Transverse colon (tissue), 4 donors: ENCODE results near the gene TLE5. TPM values are rescaled to one million over a fixed set of nuclear protein-coding genes. Genes with fewer than 3 reads are reported as not detected.

Source experiments
- DNase-seq: peaks from one replicate; pipeline ENCODE4 v3.0.0-alpha.2; 2019
- H3K27ac ChIP-seq, 4 donors: fragments of 200-600 bp; sonication (generic); 2 replicates each; pipeline ENCODE4 v1.5.1; 2016 to 2018; ENCODE audit warnings: inconsistent platforms in 4 of 4
- H3K27me3 ChIP-seq: fragments of 200-600 bp; sonication (generic); 2 replicates; pipeline ENCODE4 v1.5.1; 2017; ENCODE audit warnings: inconsistent platforms
- H3K36me3 ChIP-seq, 4 donors: fragments of 200-600 bp; sonication (generic); 2 replicates each; pipeline ENCODE4 v1.5.1; 2017 to 2019; ENCODE audit warnings: inconsistent platforms in 4 of 4
- H3K4me1 ChIP-seq, 4 donors: fragments of 200-600 bp; sonication (generic); 2 replicates each; pipeline ENCODE4 v1.5.1; 2017 to 2020; ENCODE audit warnings: inconsistent platforms in 4 of 4
- H3K4me3 ChIP-seq, 4 donors: fragments of 200-600 bp; sonication (generic); 1 replicate in 1 of 4; 2 replicates in 3 of 4; pipeline versions ENCODE4 v1.5.1 to v1.6.1; 2017 to 2019; ENCODE audit warnings: inconsistent platforms in 4 of 4
- H3K9me3 ChIP-seq, 2 donors: fragments of 200-600 bp; sonication (generic); 2 replicates each; pipeline ENCODE4 v1.5.1; 2017 to 2019; ENCODE audit warnings: inconsistent platforms in 2 of 2
- CTCF ChIP-seq, 5 experiments: fragments of 200-600 bp in 3 of 5; fragments of 450-650 bp in 2 of 5; sonication (generic) in 3 of 5; IDR thresholded peaks; 1 replicate in 2 of 5; 2 replicates in 3 of 5; pipeline ENCODE4 v1.5.1; 2016 to 2017; ENCODE audit warnings: antibody characterized with exemption in 5 of 5, inconsistent platforms in 3 of 5, mild to moderate bottlenecking in 2 of 5, moderate library complexity in 1 of 5
- EP300 ChIP-seq: sonication (generic); formaldehyde crosslinking; IDR thresholded peaks from one replicate; pipeline ENCODE4 v1.6.1; 2017; ENCODE audit warnings: antibody characterized with exemption, low read depth
- POLR2A ChIP-seq: fragments of 450-650 bp; IDR thresholded peaks from one replicate; pipeline ENCODE4 v1.6.1; 2016; ENCODE audit warnings: antibody characterized with exemption, mild to moderate bottlenecking, moderate library complexity
- POLR2AphosphoS5 ChIP-seq, 3 donors: sonication (generic); formaldehyde crosslinking; IDR thresholded peaks; one replicate each; pipeline ENCODE4 v1.6.1; 2016; ENCODE audit warnings: antibody characterized with exemption in 3 of 3
- WGBS, 2 donors: methylation state at CpG; one replicate each; pipeline ENCODE4 v1.1.5; 2018; ENCODE audit warnings: low coverage in 1 of 2; 5-methylcytosine and 5-hydroxymethylcytosine counted together
- in situ Hi-C, 4 donors: fragments of 200-750 bp; cut with MboI; loops; one replicate each; pipeline versions ENCODE4 v1.15.0 to v1.15.1; 2017; ENCODE audit warnings: low sequenced_read_pairs in 3 of 4, low pct_ligation_motif_present in 1 of 4, low pct_unique_long_range_greater_than_20kb in 1 of 4
- intact Hi-C: fragments of 100-400 bp; cut with DNase I; formaldehyde crosslinking; loops from one replicate; pipeline ENCODE4 v1.15.1; 2023; ENCODE audit warnings: low total_unique reads
- total RNA-seq, 4 donors: library from RNA; depleted of rRNA; stranded (reverse); fragments of >200 nt; gene quantifications; one replicate each; pipeline ENCODE4 v1.1.0, GENCODE V29; 2016

Gene TLE5
- total RNA-seq, 4 donors from 2014 or later: 307 to 561 (median 400) TPM

DNA sequence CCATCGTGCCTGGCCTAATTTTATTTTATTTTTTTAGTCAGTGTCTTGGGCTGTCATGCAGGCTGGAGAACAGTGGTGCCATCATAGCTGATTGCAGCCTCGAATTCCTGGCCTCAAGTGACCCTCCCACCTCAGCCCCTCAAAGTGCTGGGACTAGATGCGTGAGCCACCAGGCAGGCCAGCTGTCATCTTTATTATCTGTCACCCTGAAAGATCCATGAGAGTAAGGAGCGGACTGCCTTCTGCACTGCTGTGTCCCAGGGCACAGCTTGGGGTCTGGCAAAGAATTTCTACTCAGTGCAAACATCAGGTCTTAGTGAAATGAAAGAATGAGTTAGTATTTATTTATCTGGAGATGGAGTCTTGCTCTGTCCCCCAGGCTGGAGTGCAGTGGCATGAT, 9.5 kb upstream of the TLE5 start:
- no peak overlapping the region for H3K27ac ChIP-seq
- H3K4me1 ChIP-seq: peaks cover 0 to 9% (median 9%) of the 10 kb centered on the region in 4 donors
- H3K27me3 ChIP-seq: no peaks in the 10 kb centered on the region
- no peaks in the 10 kb centered on the region for H3K36me3 ChIP-seq
- intact Hi-C loops (no loop called here), in situ Hi-C loops (loop anchor here in 1 of 4 donors (10.0 kb wide), 1 partner anchor 117 kb away; no protein-coding TSS in a partner anchor)
- no peak for DNase-seq
- TF ChIP-seq CTCF (IDR thresholded peaks at IDR 0.05) (no peak), POLR2AphosphoS5 (IDR thresholded peaks at IDR 0.05) (no peak), POLR2A (no peak), EP300 (no peak)
- H3K9me3 ChIP-seq: no peaks in the 10 kb centered on the region
- no peak overlapping the region for H3K4me3 ChIP-seq
- 20 to 67% methylated on average over 1 to 4 of the region's 4 CpGs for WGBS, 2 donors

DNA sequence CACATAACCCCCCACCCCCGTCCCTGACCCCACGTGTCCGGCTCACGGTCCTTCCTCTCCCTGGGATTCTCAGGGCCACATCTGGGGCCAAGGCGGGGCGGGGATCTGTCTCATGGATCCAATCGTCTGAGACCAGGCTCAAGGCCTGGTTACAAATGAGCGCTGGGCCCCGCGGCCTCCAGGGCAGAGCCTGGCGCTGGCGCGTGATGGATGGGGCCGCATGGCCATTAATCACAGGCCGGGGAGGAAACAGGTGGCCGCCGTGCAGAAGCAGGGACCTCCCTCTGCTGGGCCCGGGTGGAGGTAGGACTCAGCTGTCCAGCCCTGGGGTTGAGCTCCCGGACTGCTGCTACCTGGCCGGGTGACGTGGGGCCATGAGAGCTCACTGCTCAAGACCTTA, 5.8 kb upstream of the TLE5 start:
- H3K36me3 ChIP-seq: no peaks in the 10 kb centered on the region
- intact Hi-C loops: no loop called here
- H3K4me3 ChIP-seq: no peak overlapping the region
- no peaks in the 10 kb centered on the region for H3K27me3 ChIP-seq
- no peak overlapping the region for H3K27ac ChIP-seq
- 78% methylated on average over 15 of the region's 21 CpGs; no CpG with 5 or more reads in 1 of the 2 donors for WGBS, 2 donors
- H3K9me3 ChIP-seq: no peaks in the 10 kb centered on the region
- DNase-seq: no peak
- TF ChIP-seq CTCF (IDR thresholded peaks at IDR 0.05): no peak
- TF ChIP-seq EP300: no peak
- no peak for TF ChIP-seq POLR2A
- peaks cover 0 to 17% (median 9%) of the 10 kb centered on the region in 4 donors for H3K4me1 ChIP-seq
- in situ Hi-C loops: loop anchor here in 1 of 4 donors (10.0 kb wide), 1 partner anchor 113 kb away; no protein-coding TSS in a partner anchor

DNA sequence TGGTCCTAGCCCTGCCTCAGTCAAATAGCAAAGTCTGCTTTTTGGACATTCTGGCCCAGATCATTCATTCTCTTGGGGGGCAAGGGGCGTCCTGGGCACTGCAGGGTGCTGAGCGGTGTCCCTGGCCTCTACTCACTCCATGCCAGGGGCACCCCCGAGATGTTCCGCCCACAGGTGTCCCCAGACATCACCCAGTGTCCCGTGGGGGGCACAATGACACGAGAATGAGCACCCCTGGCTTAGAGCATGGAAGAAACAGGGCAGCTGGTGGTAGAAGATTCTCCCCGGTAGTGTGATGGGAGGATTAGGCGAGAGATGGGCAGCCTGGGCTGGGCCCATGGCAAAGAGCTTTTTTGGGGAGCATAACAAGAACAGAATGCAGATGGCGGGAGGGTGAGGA, 5.3 kb upstream of the TLE5 start:
- DNase-seq: no peak
- Histone ChIP-seq H3K9me3 (no peaks in the 10 kb centered on the region), H3K27ac (no peak overlapping the region), H3K36me3 (no peaks in the 10 kb centered on the region), H3K27me3 (no peaks in the 10 kb centered on the region), H3K4me3 (no peak overlapping the region), H3K4me1 (peaks cover 0 to 22% (median 14%) of the 10 kb centered on the region in 4 donors)
- TF ChIP-seq EP300 (no peak), CTCF (IDR thresholded peaks at IDR 0.05) (no peak)
- 83 to 88% methylated on average over 1 to 9 of the region's 9 CpGs for WGBS, 2 donors
- in situ Hi-C loops: loop anchor here in 1 of 4 donors (10.0 kb wide), 1 partner anchor 113 kb away; no protein-coding TSS in a partner anchor
- intact Hi-C loops: no loop called here

DNA sequence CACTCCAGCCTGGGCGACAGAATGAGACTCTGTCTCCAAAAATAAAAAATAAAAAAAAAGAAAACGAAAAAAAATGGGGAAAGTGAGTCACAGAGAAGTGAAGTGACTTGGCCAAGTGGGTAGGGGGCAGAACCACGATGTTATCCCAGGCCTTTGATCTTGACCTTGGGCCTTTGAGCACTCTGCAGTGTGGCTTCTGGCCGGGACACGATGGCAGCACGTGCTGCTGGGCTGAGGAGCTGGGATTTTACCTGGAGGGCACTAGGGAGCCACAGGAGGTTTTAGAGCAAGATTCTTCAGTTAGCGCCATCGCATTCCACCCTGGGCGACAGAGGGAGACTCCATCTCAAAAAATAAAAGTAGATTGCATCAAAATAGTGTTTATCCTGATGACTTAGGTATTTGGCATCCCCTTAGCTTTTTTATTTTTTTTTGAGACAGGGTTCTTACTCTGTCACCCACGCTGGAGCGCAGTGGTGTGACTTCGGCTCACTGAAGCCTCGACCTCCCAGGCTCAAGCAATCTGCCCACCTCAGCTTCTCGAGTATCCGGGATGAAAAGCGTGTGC, 4.3 kb upstream of the TLE5 start:
- TF ChIP-seq POLR2AphosphoS5 (IDR thresholded peaks at IDR 0.05) (no peak), EP300 (no peak), CTCF (IDR thresholded peaks at IDR 0.05) (no peak), POLR2A (no peak)
- Histone ChIP-seq H3K9me3 (no peaks in the 10 kb centered on the region), H3K27ac (no peak overlapping the region), H3K36me3 (no peaks in the 10 kb centered on the region), H3K27me3 (no peaks in the 10 kb centered on the region), H3K4me1 (peaks cover 0 to 22% (median 14%) of the 10 kb centered on the region in 4 donors), H3K4me3 (no peak overlapping the region)
- in situ Hi-C loops (loop anchor here in 1 of 4 donors (10.0 kb wide), 1 partner anchor 112 kb away; no protein-coding TSS in a partner anchor), intact Hi-C loops (no loop called here)
- WGBS, 2 donors: 87 to 97% methylated on average over 14 to 16 of the region's 16 CpGs
- no peak for DNase-seq
